ENCODE data around the gene XRN2.

Gene XRN2

GRCh38 chr20:21301940-21302663 lies 1.0 kb upstream of the XRN2 start:
- DNase-seq (ENCODE audit: low spot score) = no peak

- no peak for DNase-seq (ENCODE audit: low spot score)
Measured at GRCh38 chr20:21302664-21303060, 469 bp upstream of the XRN2 start.

GRCh38 chr20:21303872-21304586 lies 898 bp downstream of the XRN2 start:
- DNase-seq (ENCODE audit: low spot score) = no peak

DNA sequence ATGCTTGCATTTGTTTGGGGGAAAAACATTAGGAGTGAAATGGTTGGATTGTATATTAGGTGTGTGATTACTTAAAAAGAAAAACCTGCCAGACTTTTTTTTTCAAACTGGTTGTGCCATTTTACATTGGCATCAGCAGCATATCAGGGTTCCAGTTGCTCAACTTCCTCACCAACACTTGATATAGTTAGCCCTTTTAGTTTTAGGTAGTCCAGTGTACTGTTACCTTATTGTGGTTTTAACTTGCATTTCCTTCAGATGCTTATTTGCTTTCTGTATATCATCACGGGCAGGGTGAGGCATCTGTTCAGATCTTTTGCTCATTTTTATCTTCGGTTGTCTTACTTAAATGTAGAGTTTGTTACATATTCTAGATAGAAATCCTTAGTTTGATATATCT lies 5.2 kb downstream of the XRN2 start:
- no peak for DNase-seq (ENCODE audit: low spot score)

GRCh38 chr20:21309678-21310467 lies 6.7 kb downstream of the XRN2 start:
- no peak for DNase-seq (ENCODE audit: low spot score)

- DNase-seq (ENCODE audit: low spot score) = no peak
Measured at GRCh38 chr20:21312813-21313474, 9.8 kb downstream of the XRN2 start.

DNA sequence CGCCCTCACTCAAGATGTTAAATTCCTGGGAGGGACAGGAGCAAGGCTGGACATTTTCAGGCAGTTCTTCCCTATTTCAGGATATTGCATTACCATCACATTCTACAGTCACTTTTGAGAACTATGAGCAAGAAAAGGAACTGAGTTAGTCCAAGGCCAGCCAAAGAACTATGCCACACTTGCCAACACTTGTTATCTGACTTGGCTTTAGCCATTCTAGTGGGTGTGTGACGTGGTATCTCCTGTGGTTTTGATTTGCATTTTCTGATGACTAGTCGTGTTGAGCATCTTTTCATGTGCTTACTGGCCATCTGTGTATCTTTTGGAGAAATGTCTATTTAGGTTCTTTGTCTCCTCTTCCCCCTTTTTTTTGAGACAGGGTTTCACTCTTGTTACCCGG lies 12.0 kb downstream of the XRN2 start:
- DNase-seq (ENCODE audit: low spot score) = no peak

DNA sequence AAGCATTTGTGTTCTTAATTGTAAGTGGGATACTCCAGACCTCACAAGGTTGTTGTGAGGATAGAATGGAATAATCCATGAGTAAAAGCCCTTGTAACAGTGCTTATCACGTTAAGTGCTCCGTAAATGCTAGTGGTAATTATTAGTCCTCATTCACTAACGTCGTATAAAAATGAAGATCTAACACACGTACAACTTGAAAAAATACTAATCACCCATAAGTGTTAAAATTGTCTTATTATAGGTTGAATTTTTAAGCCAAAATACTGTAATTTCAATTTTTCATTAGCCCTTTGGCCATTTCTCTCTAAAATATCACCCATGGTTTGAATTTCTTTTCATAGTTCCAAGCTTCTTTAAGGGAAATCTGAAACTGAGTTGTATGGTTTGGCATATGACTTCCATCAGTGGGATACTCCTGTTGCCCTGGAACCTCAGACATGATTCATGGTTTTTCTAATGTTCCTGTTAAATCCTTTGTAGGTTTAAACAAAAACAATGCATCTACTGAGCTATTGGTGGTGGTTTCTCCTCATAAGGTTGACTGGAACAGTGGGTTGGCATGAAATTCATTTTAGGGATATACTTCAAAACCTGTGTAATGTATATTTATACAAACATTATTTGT lies 19.1 kb downstream of the XRN2 start:
- DNase-seq (ENCODE audit: low spot score) = no peak

DNA sequence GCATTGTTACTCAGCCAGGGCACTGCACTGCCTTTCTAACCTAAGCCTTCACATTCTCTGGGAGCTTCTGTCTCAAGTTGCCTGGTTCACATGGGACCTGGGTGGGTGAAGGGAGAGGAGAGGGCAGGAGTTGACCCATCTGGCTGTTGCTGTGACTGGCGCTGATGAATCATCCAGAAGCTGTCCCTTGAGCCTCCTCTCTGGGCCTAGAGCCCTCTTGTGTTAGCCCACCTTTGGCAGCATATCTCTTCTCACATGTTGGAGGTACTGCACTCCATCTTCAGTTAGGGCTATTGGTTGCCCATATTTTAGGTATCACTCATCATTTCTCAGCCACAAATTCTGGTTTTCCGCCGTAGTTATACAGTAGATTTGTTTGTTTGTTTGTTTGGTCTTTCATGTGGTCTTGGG lies 19.8 kb downstream of the XRN2 start:
- no peak for DNase-seq (ENCODE audit: low spot score)

GRCh38 chr20:21323640-21324039 lies 20.5 kb downstream of the XRN2 start:
- no peak for DNase-seq (ENCODE audit: low spot score)

- no peak for DNase-seq (ENCODE audit: low spot score)
Measured at GRCh38 chr20:21324126-21324525, 21.0 kb downstream of the XRN2 start.

DNA sequence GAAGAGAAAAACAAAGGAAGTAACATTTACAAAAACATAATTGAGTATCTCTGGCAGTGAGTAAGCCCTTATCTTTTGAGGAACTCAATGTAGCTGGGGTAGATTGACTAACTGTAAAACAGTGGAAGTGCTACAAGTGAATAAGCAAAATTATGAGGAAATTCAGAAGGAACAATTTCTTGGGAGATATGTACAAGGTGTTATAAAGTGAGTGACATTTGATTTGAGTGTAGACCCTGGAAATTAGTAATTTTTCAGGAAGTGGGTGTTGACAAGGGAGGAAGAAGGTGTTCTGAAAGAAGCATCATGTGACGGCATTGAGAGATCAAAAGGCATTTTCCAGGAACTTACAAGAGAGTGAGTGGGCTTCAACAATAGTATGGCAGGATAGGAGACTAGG lies 22.2 kb downstream of the XRN2 start:
- no peak for DNase-seq (ENCODE audit: low spot score)

- no peak for DNase-seq (ENCODE audit: low spot score)
Measured at GRCh38 chr20:21326700-21327099, 23.6 kb downstream of the XRN2 start.

DNA sequence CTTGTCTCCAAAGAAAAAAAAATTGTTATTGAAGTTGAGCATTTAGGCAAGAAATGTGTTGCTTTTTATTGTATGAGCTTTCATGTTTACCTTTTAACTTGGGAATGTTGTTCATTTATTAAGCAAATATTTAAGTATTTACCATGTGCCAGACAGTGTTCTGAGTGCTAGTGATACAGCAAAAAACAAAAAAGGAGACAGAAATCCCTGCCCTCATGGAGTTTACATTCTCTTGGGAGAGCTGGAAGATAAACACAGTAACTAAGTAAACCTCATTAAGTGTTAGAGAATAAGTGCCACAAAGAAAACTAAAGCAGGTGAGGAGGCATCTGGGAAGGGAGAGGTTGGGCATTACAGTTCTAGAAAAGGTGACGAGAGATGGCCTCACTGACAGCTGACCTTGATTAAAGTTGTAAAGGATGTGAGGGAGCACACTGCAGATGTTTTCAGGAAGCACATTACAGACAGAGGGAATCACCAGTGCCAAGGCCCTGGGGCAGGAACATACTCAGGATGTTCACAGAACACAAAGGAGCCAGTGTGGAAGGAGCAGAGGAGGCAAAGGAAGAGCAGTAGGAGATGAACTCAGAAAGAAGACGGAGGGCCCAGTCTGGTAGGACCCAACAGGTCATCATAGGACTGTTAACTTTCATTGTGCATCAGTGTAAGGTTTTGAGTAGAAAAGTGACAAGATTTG lies 33.5 kb downstream of the XRN2 start:
- no peak for DNase-seq (ENCODE audit: low spot score)

GRCh38 chr20:21338291-21338690 lies 35.2 kb downstream of the XRN2 start:
- no peak for DNase-seq (ENCODE audit: low spot score)

DNA sequence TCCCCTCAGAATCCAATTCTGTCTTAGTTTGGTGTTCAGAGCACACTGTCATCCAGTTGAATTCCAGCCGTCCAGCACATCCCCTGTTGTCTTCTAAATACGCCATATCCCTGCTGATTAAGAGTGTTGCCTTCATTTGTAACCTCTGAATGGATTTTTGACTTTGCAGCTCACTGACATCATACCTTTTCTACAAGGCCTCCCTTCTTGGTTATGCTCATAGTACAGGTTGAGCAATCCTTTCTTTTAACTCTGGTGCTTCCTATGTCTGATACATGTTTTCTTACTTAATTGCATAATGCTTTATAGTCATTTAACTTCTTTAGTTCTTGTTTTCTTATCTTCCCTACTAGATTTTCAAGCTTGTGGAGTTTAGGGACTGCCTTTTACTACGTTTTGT lies 36.4 kb downstream of the XRN2 start:
- DNase-seq (ENCODE audit: low spot score) = no peak

DNA sequence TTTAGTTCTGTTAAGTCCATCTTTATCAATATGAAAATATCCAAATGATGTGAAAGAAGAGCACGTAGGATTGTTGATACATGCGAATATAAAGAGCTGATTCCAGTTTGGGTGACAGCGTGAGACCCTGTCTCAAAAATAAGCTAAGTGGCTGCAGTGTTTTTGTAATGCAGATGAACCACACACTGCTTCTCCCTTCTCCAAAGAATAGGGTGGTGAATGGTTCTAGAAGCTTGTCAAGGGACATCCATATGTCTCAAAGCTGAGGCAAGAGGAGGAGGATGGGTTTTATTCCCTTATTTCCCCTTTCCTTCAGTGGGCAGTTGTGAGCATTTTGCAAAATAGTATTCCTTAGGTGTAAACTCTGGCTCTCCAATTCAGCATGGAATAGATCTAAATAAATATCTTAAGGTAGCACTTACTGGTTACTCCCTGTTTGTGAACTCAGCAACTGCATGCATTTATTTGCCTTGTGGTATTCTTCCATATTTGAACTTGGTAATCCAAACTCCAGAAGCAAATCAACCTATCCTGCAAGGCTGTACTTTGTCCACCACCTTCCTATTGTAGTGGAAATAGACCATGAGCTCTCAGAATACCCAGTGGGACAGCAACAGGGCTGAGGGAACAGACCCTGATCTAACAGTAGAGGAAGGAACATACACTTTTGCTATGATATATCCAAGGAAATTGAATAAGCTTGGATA lies 38.0 kb downstream of the XRN2 start:
- DNase-seq (ENCODE audit: low spot score) = no peak

GRCh38 chr20:21342656-21343345 lies 39.7 kb downstream of the XRN2 start:
- DNase-seq (ENCODE audit: low spot score) = no peak

DNA sequence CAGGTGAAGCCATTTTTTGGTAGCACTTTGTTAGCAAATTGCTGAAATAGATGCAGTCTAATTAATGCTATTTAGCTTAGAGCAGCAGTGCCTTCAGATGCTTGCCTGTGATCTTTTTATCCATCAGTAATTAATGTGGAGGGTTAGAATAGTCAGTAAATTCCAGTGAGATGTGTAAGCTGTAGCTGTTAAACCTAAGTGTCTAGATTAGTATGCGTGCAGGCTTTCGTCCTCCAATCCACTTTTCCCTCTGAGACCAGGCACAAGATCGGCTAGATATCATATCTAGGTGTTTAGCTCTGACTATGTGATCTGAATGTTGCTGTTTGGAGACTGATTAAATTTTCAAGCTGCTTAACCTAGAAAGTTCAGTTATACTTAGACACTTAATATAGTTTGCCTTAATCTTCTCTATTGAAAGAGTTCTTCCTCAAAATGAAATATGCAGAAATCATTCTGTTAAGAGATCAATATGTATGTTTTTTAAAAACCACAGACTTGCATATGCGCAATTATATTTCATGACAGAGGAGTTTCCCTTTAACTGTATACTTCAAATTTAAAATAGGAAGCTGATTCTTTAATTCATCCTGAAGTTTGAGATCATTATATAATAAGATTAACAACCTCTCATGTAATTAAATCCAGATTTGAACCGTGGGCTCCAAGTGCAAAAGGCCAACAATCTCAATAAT lies 41.2 kb downstream of the XRN2 start:
- DNase-seq (ENCODE audit: low spot score) = no peak

All from germinal center (tissue), 1 donor.